GM23338 (cell line): ENCODE results near the gene ABCD3. TPM values are rescaled to one million over a fixed set of nuclear protein-coding genes. Genes with fewer than 3 reads are reported as not detected.

Experiments used
- ATAC-seq: fragments of 200-7000 bp; cut with Tn5 transposase; 3 replicates; pipeline ENCODE4 v1.9.1; 2020
- DNase-seq: peaks from one replicate; pipeline ENCODE4 v3.0.0-alpha.2; 2015; ENCODE audit warnings: low spot score
- H2AFZ ChIP-seq: fragments of 200-600 bp; sonication (generic); 2 replicates; pipeline ENCODE4 v1.8.0; 2016; ENCODE audit warnings: antibody characterized with exemption, mild to moderate bottlenecking, moderate library complexity
- H3F3A ChIP-seq: fragments of 200-600 bp; sonication (generic); replicated peaks from 2 replicates; pipeline ENCODE4 v1.8.0; 2017; ENCODE audit warnings: antibody characterized with exemption, mixed run types, low read depth
- H3K27ac ChIP-seq: fragments of 200-600 bp; sonication (generic); 2 replicates; pipeline ENCODE4 v1.6.1; 2016; ENCODE audit warnings: low read depth
- H3K27me3 ChIP-seq: fragments of 200-600 bp; sonication (generic); 2 replicates; pipeline ENCODE4 v1.8.0; 2016; ENCODE audit warnings: mild to moderate bottlenecking, mixed run types, moderate library complexity; ENCODE audit not compliant: insufficient read depth
- H3K36me3 ChIP-seq: fragments of 200-600 bp; sonication (generic); 2 replicates; pipeline ENCODE4 v1.8.0; 2016; ENCODE audit warnings: mild to moderate bottlenecking; ENCODE audit not compliant: insufficient read depth
- H3K4me1 ChIP-seq: fragments of 200-600 bp; sonication (generic); 2 replicates; pipeline ENCODE4 v1.8.0; 2016; ENCODE audit warnings: mild to moderate bottlenecking, moderate library complexity; ENCODE audit not compliant: insufficient read depth
- H3K4me2 ChIP-seq: fragments of 200-600 bp; sonication (generic); 2 replicates; pipeline ENCODE4 v1.7.1; 2017; ENCODE audit warnings: mixed run types
- H3K4me3 ChIP-seq: fragments of 200-600 bp; sonication (generic); 2 replicates; pipeline ENCODE4 v1.6.1; 2016; ENCODE audit warnings: mixed run types
- H3K79me2 ChIP-seq: fragments of 200-600 bp; sonication (generic); replicated peaks from 2 replicates; pipeline ENCODE4 v1.8.0; 2017; ENCODE audit warnings: mild to moderate bottlenecking; ENCODE audit not compliant: insufficient read depth
- H3K9me2 ChIP-seq: fragments of 200-600 bp; sonication (generic); 2 replicates; pipeline ENCODE4 v1.8.0; 2017; ENCODE audit not compliant: insufficient read depth
- H4K20me1 ChIP-seq: fragments of 200-600 bp; sonication (generic); replicated peaks from 2 replicates; pipeline ENCODE4 v1.8.0; 2017; ENCODE audit warnings: mild to moderate bottlenecking; ENCODE audit not compliant: insufficient read depth
- H3K27ac Mint-ChIP-seq: 2 replicates; pipeline ENCODE4 v1.8.0; 2020; ENCODE audit warnings: inconsistent platforms, mild to moderate bottlenecking, moderate library complexity, mixed read lengths
- H3K27me3 Mint-ChIP-seq: 3 replicates; pipeline ENCODE4 v1.8.0; 2022; ENCODE audit warnings: low read depth, mild to moderate bottlenecking, moderate library complexity, mixed read lengths, inconsistent platforms; ENCODE audit not compliant: insufficient read depth, poor library complexity
- H3K36me3 Mint-ChIP-seq: 3 replicates; pipeline ENCODE4 v1.8.0; 2021; ENCODE audit warnings: low read depth, mild to moderate bottlenecking, inconsistent platforms, moderate library complexity, mixed read lengths
- H3K4me1 Mint-ChIP-seq: 3 replicates; pipeline ENCODE4 v1.8.0; 2020; ENCODE audit warnings: mild to moderate bottlenecking, inconsistent platforms, mixed read lengths
- H3K4me3 Mint-ChIP-seq: 3 replicates; pipeline ENCODE4 v1.8.0; 2021; ENCODE audit warnings: moderate library complexity, mild to moderate bottlenecking, inconsistent platforms, mixed read lengths
- H3K9me3 Mint-ChIP-seq: 3 replicates; pipeline ENCODE4 v1.8.0; 2020; ENCODE audit warnings: moderate library complexity, mild to moderate bottlenecking, inconsistent platforms, mixed read lengths
- EZH2phosphoT487 ChIP-seq: fragments of 200-600 bp; sonication (generic); IDR thresholded peaks from one replicate; pipeline ENCODE4 v1.8.1; 2018; ENCODE audit warnings: antibody characterized with exemption; ENCODE audit not compliant: unreplicated experiment
- JUNB ChIP-seq: IDR thresholded peaks from one replicate; pipeline ENCODE4 v1.6.1; 2016; ENCODE audit warnings: antibody characterized with exemption; ENCODE audit not compliant: unreplicated experiment
- POLR2AphosphoS5 ChIP-seq: IDR thresholded peaks from 2 replicates; pipeline ENCODE4 v1.6.1; 2016; ENCODE audit warnings: antibody characterized with exemption, low read depth
- ZNF331 ChIP-seq: fragments of 250-450 bp; sonication (Bioruptor Pico); IDR thresholded peaks from 2 replicates; pipeline ENCODE4 v1.5.0; 2020; ENCODE audit warnings: low read depth, mild to moderate bottlenecking, moderate library complexity
- polyA plus RNA-seq: library from polyadenylated mRNA; unstranded; fragments of >200 nt; fragmentation: Nextera tagmentation; extraction: Ambion mirVana; gene quantifications from 2 replicates; pipeline ENCODE4 v1.2.1, GENCODE V29; 2016
- total RNA-seq: library from RNA; depleted of rRNA; stranded (reverse); fragments of >200 nt; shearing (Covaris generic); gene quantifications from 2 replicates; pipeline ENCODE4 v1.2.3, GENCODE V29; 2014
- TF ChIP-seq, protein P1 (sequence below): fragments of 250-450 bp; sonication (Bioruptor Pico); IDR thresholded peaks from 2 replicates; pipeline ENCODE4 v1.5.0; 2020; ENCODE audit warnings: mild to moderate bottlenecking, moderate library complexity
- TF ChIP-seq, protein P2 (sequence below), 2 experiments: fragments of 200-600 bp in 1 of 2; sonication (generic) in 1 of 2; conservative IDR thresholded peaks; 2 replicates each; pipeline versions ENCODE4 v1.5.1 to v1.6.1; 2016 to 2017; ENCODE audit warnings: antibody characterized with exemption in 2 of 2, low read depth in 2 of 2, mild to moderate bottlenecking in 2 of 2, moderate library complexity in 1 of 2
- TF ChIP-seq, protein P3 (sequence below): IDR thresholded peaks from 2 replicates; pipeline ENCODE4 v1.6.1; 2016; ENCODE audit warnings: antibody characterized with exemption

The ABCD3 gene
- total and polyA plus RNA-seq, 2 experiments from 2014 or later = 12.3 to 24.0 TPM

DNA sequence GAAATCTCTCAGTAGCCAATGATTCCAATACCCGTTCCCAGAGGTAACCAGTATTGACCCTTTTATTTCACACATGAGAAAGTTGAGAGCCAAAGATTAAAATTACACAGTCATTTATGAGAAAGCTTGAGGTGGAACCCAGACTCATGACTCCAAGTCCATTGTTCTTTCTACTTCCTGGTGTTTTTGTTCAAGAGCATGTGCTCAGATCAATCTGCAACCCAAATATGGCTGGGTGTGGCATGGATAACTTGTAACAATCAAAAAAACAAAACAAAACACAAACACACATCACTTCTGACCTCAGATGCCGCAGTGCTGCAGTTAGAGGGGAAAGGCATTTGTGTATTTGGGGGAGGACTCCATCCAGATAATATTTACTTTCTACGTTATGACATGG, 18.7 kb upstream of the ABCD3 start:
- TF ChIP-seq, protein P1, sequence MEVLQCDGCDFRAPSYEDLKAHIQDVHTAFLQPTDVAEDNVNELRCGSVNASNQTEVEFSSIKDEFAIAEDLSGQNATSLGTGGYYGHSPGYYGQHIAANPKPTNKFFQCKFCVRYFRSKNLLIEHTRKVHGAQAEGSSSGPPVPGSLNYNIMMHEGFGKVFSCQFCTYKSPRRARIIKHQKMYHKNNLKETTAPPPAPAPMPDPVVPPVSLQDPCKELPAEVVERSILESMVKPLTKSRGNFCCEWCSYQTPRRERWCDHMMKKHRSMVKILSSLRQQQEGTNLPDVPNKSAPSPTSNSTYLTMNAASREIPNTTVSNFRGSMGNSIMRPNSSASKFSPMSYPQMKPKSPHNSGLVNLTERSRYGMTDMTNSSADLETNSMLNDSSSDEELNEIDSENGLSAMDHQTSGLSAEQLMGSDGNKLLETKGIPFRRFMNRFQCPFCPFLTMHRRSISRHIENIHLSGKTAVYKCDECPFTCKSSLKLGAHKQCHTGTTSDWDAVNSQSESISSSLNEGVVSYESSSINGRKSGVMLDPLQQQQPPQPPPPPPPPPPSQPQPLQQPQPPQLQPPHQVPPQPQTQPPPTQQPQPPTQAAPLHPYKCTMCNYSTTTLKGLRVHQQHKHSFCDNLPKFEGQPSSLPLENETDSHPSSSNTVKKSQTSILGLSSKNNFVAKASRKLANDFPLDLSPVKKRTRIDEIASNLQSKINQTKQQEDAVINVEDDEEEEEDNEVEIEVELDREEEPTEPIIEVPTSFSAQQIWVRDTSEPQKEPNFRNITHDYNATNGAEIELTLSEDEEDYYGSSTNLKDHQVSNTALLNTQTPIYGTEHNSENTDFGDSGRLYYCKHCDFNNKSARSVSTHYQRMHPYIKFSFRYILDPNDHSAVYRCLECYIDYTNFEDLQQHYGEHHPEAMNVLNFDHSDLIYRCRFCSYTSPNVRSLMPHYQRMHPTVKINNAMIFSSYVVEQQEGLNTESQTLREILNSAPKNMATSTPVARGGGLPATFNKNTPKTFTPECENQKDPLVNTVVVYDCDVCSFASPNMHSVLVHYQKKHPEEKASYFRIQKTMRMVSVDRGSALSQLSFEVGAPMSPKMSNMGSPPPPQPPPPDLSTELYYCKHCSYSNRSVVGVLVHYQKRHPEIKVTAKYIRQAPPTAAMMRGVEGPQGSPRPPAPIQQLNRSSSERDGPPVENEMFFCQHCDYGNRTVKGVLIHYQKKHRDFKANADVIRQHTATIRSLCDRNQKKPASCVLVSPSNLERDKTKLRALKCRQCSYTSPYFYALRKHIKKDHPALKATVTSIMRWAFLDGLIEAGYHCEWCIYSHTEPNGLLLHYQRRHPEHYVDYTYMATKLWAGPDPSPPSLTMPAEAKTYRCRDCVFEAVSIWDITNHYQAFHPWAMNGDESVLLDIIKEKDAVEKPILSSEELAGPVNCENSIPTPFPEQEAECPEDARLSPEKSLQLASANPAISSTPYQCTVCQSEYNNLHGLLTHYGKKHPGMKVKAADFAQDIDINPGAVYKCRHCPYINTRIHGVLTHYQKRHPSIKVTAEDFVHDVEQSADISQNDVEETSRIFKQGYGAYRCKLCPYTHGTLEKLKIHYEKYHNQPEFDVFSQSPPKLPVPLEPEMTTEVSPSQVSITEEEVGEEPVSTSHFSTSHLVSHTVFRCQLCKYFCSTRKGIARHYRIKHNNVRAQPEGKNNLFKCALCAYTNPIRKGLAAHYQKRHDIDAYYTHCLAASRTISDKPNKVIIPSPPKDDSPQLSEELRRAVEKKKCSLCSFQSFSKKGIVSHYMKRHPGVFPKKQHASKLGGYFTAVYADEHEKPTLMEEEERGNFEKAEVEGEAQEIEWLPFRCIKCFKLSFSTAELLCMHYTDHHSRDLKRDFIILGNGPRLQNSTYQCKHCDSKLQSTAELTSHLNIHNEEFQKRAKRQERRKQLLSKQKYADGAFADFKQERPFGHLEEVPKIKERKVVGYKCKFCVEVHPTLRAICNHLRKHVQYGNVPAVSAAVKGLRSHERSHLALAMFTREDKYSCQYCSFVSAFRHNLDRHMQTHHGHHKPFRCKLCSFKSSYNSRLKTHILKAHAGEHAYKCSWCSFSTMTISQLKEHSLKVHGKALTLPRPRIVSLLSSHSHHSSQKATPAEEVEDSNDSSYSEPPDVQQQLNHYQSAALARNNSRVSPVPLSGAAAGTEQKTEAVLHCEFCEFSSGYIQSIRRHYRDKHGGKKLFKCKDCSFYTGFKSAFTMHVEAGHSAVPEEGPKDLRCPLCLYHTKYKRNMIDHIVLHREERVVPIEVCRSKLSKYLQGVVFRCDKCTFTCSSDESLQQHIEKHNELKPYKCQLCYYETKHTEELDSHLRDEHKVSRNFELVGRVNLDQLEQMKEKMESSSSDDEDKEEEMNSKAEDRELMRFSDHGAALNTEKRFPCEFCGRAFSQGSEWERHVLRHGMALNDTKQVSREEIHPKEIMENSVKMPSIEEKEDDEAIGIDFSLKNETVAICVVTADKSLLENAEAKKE (CRISPR knock-in tag) = no peak
- TF ChIP-seq, protein P2, sequence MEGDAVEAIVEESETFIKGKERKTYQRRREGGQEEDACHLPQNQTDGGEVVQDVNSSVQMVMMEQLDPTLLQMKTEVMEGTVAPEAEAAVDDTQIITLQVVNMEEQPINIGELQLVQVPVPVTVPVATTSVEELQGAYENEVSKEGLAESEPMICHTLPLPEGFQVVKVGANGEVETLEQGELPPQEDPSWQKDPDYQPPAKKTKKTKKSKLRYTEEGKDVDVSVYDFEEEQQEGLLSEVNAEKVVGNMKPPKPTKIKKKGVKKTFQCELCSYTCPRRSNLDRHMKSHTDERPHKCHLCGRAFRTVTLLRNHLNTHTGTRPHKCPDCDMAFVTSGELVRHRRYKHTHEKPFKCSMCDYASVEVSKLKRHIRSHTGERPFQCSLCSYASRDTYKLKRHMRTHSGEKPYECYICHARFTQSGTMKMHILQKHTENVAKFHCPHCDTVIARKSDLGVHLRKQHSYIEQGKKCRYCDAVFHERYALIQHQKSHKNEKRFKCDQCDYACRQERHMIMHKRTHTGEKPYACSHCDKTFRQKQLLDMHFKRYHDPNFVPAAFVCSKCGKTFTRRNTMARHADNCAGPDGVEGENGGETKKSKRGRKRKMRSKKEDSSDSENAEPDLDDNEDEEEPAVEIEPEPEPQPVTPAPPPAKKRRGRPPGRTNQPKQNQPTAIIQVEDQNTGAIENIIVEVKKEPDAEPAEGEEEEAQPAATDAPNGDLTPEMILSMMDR (conservative IDR thresholded peaks at IDR 0.05; ENCODE audit: low read depth in 2 of 2) = no peak
- no peak for TF ChIP-seq EZH2phosphoT487
- TF ChIP-seq, protein P3, sequence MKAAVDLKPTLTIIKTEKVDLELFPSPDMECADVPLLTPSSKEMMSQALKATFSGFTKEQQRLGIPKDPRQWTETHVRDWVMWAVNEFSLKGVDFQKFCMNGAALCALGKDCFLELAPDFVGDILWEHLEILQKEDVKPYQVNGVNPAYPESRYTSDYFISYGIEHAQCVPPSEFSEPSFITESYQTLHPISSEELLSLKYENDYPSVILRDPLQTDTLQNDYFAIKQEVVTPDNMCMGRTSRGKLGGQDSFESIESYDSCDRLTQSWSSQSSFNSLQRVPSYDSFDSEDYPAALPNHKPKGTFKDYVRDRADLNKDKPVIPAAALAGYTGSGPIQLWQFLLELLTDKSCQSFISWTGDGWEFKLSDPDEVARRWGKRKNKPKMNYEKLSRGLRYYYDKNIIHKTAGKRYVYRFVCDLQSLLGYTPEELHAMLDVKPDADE = no peak
- no peak for TF ChIP-seq JUNB
- no peak for TF ChIP-seq POLR2AphosphoS5
- no peak for TF ChIP-seq ZNF331 (CRISPR knock-in tag)
- DNase-seq (no peak), ATAC-seq (no peak)
- Mint-ChIP-seq H3K4me1 (peaks cover 20% of the 10 kb centered on the region), H3K4me3 (no peak overlapping the region), H3K27me3 (peaks cover 2% of the 10 kb centered on the region), H3K27ac (no peak overlapping the region), H3K9me3 (no peaks in the 10 kb centered on the region), H3K36me3 (no peaks in the 10 kb centered on the region)
- H3K4me1 ChIP-seq = peaks cover 13% of the 10 kb centered on the region
- no peaks in the 10 kb centered on the region for H3K36me3 ChIP-seq
- H3K79me2 ChIP-seq = no peaks in the 10 kb centered on the region
- H2AFZ ChIP-seq = peak overlapping the region; percentile 70; the same call in 1 of the 2 replicates
- H3K4me2 ChIP-seq = no peak overlapping the region
- no peak overlapping the region for H3K4me3 ChIP-seq
- 0 out of 2 replicates have a peak, but pooled peaks cover 3% of the 10 kb centered on the region for H3K9me2 ChIP-seq
- no peaks in the 10 kb centered on the region for H3F3A ChIP-seq
- H3K27me3 ChIP-seq = no peaks in the 10 kb centered on the region
- no peak overlapping the region for H3K27ac ChIP-seq
- H4K20me1 ChIP-seq = no peaks in the 10 kb centered on the region
